ENCODE data around the gene THEMIS. TPM values are rescaled to one million over a fixed set of nuclear protein-coding genes. Genes with fewer than 3 reads are reported as not detected.
"Not testable (repeated sequence)": the region's sequence is repeated elsewhere in the genome, so short reads cannot be mapped to it uniquely, and the experiment has no call there.

The THEMIS gene
- total RNA-seq, 3 donors from 2014 or later, result 0.96 to 2.6 (median 1.3) TPM

- no peak for DNase-seq (ENCODE audit: low spot score in 2 of 2)
- no peaks in the 10 kb centered on the region for H3K9me3 ChIP-seq
- no peaks in the 10 kb centered on the region for H3K36me3 ChIP-seq
- H3K27ac ChIP-seq, result no peak overlapping the region
- intact Hi-C loops (cut with DNase I; ENCODE audit: low total_unique reads), result no loop called here
- H3K27me3 ChIP-seq, result no peaks in the 10 kb centered on the region
- no peaks in the 10 kb centered on the region for H3K4me1 ChIP-seq
- no peak for TF ChIP-seq POLR2A (IDR thresholded peaks at IDR 0.05)
- no peak overlapping the region for H3K4me3 ChIP-seq
Observed at GRCh38 chr6:127690588-127690987, 210.3 kb downstream of the THEMIS start.

GRCh38 chr6:127690092-127690491, 210.8 kb downstream of the THEMIS start:
- DNase-seq (ENCODE audit: low spot score in 2 of 2), result no peak
- no peaks in the 10 kb centered on the region for H3K9me3 ChIP-seq
- intact Hi-C loops (cut with DNase I; ENCODE audit: low total_unique reads), result no loop called here
- no peaks in the 10 kb centered on the region for H3K4me1 ChIP-seq
- H3K36me3 ChIP-seq, result no peaks in the 10 kb centered on the region
- no peaks in the 10 kb centered on the region for H3K27me3 ChIP-seq
- no peak for TF ChIP-seq POLR2AphosphoS5 (IDR thresholded peaks at IDR 0.05)
- no peak for TF ChIP-seq POLR2A (IDR thresholded peaks at IDR 0.05)
- no peak for TF ChIP-seq CTCF (IDR thresholded peaks at IDR 0.05)
- no peak overlapping the region for H3K4me3 ChIP-seq
- H3K27ac ChIP-seq, result no peak overlapping the region

- H3K36me3 ChIP-seq; DNase-seq (ENCODE audit: low spot score in 2 of 2); H3K9me3 ChIP-seq; H3K27me3 ChIP-seq; H3K4me1 ChIP-seq; H3K27ac ChIP-seq; intact Hi-C loops (cut with DNase I; ENCODE audit: low total_unique reads); H3K4me3 ChIP-seq: not testable (repeated sequence)
Observed at GRCh38 chr6:127687490-127687889, 213.4 kb downstream of the THEMIS start.

- Histone ChIP-seq H3K4me3 (no peak overlapping the region), H3K9me3 (no peaks in the 10 kb centered on the region), H3K36me3 (no peaks in the 10 kb centered on the region), H3K4me1 (no peaks in the 10 kb centered on the region), H3K27ac (no peak overlapping the region), H3K27me3 (no peaks in the 10 kb centered on the region)
- DNase-seq (ENCODE audit: low spot score in 2 of 2), result no peak
- TF ChIP-seq POLR2A (IDR thresholded peaks at IDR 0.05) (no peak), CTCF (IDR thresholded peaks at IDR 0.05) (no peak), POLR2AphosphoS5 (IDR thresholded peaks at IDR 0.05) (no peak)
- intact Hi-C loops (cut with DNase I; ENCODE audit: low total_unique reads), result no loop called here
Observed at GRCh38 chr6:127686084-127686483, 214.8 kb downstream of the THEMIS start.

GRCh38 chr6:127684501-127684900, 216.4 kb downstream of the THEMIS start:
- Histone ChIP-seq H3K4me3 (no peak overlapping the region), H3K9me3 (no peaks in the 10 kb centered on the region), H3K4me1 (no peaks in the 10 kb centered on the region), H3K27ac (no peak overlapping the region), H3K27me3 (no peaks in the 10 kb centered on the region), H3K36me3 (no peaks in the 10 kb centered on the region)
- DNase-seq (ENCODE audit: low spot score in 2 of 2), result no peak
- TF ChIP-seq CTCF (IDR thresholded peaks at IDR 0.05) (no peak), POLR2AphosphoS5 (IDR thresholded peaks at IDR 0.05) (no peak), POLR2A (IDR thresholded peaks at IDR 0.05) (no peak)
- intact Hi-C loops (cut with DNase I; ENCODE audit: low total_unique reads), result no loop called here
